Hematopoietic multipotent progenitor cell treated with erythropoietin and hydrocortisone succinate and interleukin-3 and kit ligand, for 15 days (in vitro differentiated cells): ENCODE results near the gene HSD17B13.
A peak's percentile ranks its signal among the peaks of the same experiment; 100 is the strongest.
"Not testable (repeated sequence)": the region's sequence is repeated elsewhere in the genome, so short reads cannot be mapped to it uniquely, and the experiment has no call there.

Experiments
- DNase-seq: peaks from one replicate; pipeline ENCODE4 v3.0.0-alpha.2; 2015; ENCODE audit warnings: low spot score

Gene HSD17B13

DNA sequence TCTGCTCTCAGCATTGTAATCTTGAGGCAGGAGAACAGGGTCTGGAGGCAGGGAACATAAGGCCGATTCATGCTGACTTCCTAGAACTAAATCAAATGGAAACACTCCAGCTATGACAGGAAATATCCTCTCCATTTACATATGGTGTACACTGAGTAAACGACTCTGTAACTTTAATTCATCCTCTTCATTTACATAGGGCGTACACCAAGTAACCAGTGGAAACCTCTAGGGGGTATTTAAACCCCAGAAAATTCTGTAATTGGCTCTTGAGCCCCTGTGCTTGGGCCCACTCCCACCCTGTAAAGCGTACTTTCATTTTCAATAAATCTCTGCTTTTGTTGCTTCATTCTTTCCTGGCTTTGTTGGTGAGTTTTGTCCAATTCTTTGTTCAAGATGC is 7.7 kb downstream of the HSD17B13 start:
- DNase-seq, result not testable (repeated sequence)

GRCh38 chr4:87313756-87314155 is 8.9 kb downstream of the HSD17B13 start:
- DNase-seq, result no peak

DNA sequence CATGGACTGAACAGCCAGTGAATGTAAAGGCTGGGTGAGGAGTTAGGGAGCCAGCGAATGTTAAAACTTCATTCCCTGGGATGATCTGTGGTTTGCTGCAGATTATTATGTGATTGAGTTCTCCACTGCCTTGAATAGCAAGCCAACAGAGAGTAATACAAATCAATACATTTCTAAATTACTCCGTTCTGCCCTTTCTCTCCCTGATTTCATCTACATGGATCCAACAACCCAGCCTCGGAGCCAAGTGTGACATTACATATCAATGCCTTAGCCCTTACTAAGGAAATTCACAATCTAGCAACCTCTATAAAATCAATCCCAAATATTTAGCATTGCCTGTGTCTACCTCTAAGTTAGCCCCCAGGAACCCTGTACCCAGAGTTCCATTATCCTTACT is 11.0 kb downstream of the HSD17B13 start:
- no peak for DNase-seq

- no peak for DNase-seq
Measured at GRCh38 chr4:87310691-87311335, 11.9 kb downstream of the HSD17B13 start.

GRCh38 chr4:87309625-87310024 is 13.1 kb downstream of the HSD17B13 start:
- DNase-seq, result no peak

DNA sequence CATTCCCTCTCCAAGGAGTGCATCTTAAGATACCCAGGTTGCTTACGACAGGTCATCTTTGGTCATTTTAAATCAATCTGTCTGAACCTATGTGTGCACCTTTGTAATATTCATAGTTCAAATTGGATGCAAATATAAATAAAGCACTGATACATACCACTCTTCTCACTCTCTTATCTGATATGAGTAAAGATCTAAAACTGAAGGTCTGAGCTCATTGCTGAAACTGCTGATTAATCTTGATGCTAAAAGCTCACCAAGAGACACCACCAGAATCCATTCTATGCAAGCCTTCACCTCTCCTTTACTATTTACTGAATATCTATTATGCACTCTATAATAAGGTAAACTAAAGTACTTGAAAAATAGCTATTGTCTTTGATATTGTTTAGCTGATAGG is 16.6 kb downstream of the HSD17B13 start:
- no peak for DNase-seq

GRCh38 chr4:87305562-87305961 is 17.1 kb downstream of the HSD17B13 start:
- DNase-seq, result no peak

- no peak for DNase-seq
Measured at GRCh38 chr4:87304745-87305432, 17.8 kb downstream of the HSD17B13 start.

- DNase-seq, result no peak
Measured at GRCh38 chr4:87299898-87300297, 22.8 kb downstream of the HSD17B13 start.

DNA sequence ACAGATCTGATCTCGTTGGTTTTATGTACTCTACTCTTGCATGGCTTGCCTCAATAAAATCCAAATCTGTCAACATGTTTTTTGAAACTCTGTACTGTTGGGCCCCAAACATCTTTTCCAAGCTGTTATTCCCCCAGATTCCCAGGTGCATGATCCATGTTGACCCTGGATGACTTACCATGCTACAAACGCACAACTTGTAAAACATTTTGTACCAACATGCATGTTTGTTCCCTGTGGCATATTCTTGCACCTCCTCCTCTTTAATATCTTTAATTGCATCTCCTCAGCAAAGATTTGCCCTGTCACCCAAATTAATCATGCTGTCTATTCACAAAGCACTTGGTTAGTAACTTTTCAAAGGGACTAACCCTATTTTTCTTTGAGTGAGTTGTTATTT is 24.3 kb downstream of the HSD17B13 start:
- no peak for DNase-seq

GRCh38 chr4:87294911-87295310 is 27.8 kb downstream of the HSD17B13 start:
- DNase-seq, result not testable (repeated sequence)

- DNase-seq, result not testable (repeated sequence)
Measured at GRCh38 chr4:87293889-87294288, 28.8 kb downstream of the HSD17B13 start.

- DNase-seq, result no peak
Measured at GRCh38 chr4:87286970-87287369, 35.7 kb downstream of the HSD17B13 start.

- not testable (repeated sequence) for DNase-seq
Measured at GRCh38 chr4:87284268-87284667, 38.4 kb downstream of the HSD17B13 start.

- DNase-seq, result no peak
Measured at GRCh38 chr4:87283151-87283550, 39.5 kb downstream of the HSD17B13 start.

- DNase-seq, result peak; percentile 22
Measured at GRCh38 chr4:87281603-87282002, 41.1 kb downstream of the HSD17B13 start.

DNA sequence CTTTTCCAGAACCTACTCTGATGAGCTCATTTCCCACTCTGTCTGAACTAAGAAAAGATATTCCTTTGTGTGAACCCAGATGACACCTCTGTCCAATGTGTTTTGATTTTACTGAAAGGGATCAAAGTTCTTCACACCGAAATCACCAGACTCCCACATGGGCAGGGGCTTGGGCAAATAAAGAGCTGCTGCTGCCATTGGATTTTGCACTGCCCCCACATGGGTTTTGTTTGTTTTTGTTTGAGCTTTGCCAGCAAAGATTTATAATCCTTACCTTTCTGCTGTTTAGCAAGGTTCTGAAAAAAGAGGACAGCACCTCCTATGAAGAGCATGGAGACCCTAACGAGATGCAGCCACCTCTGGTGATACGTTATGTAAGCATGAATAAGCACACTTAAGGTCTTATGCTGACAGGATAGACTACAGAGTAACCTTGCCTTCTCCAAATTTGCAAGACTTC is 44.3 kb downstream of the HSD17B13 start:
- no peak for DNase-seq

DNA sequence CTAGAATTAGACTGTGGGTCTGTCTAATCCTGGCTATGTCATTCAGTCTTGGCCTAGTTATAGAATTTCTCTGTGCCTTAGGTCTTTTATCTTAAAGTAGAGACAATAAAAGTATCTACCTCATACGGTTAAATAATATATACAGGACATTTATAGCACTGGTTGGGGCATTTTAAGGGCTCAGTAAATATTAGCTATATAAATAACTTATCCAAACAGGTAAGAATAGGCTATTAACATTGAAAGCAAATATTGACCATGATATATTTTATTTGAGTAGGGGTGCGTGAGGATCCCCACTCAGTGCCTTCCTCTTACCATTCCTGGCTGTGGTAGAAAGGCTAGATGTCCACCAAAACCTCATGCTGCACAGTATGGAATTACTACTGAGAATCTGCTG is 47.4 kb downstream of the HSD17B13 start:
- no peak for DNase-seq

- no peak for DNase-seq
Measured at GRCh38 chr4:87274803-87275202, 47.9 kb downstream of the HSD17B13 start.

DNA sequence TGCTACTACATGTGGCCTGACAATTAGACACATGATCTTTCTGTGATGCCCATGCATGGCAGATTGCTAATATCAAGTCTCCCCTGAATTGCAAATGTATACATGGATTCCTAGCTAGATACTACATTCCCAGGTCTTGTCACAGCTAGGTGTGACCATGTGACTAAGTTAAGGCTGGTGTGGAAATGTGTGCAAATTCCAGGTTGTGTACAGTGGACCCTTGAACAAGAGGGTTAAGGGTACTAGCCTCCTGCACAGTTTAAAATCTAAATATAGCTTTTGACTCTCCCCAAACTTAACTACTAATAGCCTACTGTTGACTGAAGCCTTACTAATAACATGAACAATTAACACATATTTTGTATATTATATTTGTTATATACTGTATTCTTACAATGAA is 48.4 kb downstream of the HSD17B13 start:
- no peak for DNase-seq

DNA sequence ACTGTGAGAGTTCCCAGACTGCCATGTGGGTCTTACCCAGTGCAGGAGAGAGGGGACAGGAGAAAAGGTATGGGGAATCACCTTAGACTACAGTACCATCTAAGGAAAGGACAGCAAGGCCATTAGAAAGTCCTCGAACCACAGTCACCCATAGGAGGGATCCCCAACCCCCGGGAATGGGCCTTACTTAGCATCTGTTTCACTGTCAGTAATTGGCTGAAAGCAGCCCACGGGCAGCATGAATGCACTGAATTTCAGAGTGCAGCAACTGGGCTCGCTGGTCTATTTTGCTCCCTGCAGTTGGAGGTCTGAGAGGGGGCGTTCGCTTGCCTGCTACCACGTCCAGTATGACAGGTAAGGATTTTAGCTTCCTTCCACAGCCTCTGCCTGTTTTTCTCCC is 51.9 kb downstream of the HSD17B13 start:
- DNase-seq, result no peak

- no peak for DNase-seq
Measured at GRCh38 chr4:87270144-87270543, 52.5 kb downstream of the HSD17B13 start.

- DNase-seq, result no peak
Measured at GRCh38 chr4:87268411-87268810, 54.3 kb downstream of the HSD17B13 start.

DNA sequence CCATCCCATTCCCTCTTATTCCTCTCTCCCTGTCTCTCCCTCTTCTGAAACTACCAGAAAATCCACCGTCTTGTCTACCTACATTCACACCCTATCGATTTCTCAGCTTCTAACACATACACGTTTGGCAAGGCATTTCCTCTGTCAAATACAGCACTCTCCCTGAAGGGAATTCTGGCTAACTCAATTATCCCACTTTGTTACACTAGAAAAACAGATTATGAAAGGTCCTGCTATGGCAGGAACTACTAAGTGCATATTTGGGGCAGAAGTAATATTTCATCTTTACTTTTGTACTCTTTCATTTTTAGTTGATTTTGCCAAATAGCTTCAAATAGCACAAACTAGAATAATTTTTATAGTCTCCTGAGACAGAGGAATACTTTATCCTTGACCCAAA is 55.7 kb downstream of the HSD17B13 start:
- DNase-seq, result no peak
